Effector memory CD4-positive, alpha-beta T cell (primary cell): ENCODE measurements around the gene ADGRB3.
"Not testable (repeated sequence)": the region's sequence is repeated elsewhere in the genome, so short reads cannot be mapped to it uniquely, and the experiment has no call there.

Source experiments
- DNase-seq, 3 donors: peaks; one replicate each; pipeline ENCODE4 v3.0.0-alpha.2; 2020
- H3K27ac ChIP-seq: 2 replicates; pipeline ENCODE4 v1.7.0; 2013; ENCODE audit warnings: mild to moderate bottlenecking, low read length, moderate library complexity; ENCODE audit not compliant: insufficient read depth, poor library complexity, severe bottlenecking
- H3K27me3 ChIP-seq: replicated peaks from 2 replicates; pipeline ENCODE4 v1.7.0; 2013; ENCODE audit warnings: mild to moderate bottlenecking, low read length; ENCODE audit not compliant: insufficient read depth, control insufficient read depth, poor library complexity, severe bottlenecking
- H3K36me3 ChIP-seq: 2 replicates; pipeline ENCODE4 v1.7.0; 2013; ENCODE audit warnings: mild to moderate bottlenecking, low read length, moderate library complexity; ENCODE audit not compliant: control insufficient read depth, insufficient read depth
- H3K4me1 ChIP-seq: 2 replicates; pipeline ENCODE4 v1.7.0; 2013; ENCODE audit warnings: low read length, mild to moderate bottlenecking; ENCODE audit not compliant: control insufficient read depth, insufficient read depth, poor library complexity, severe bottlenecking
- H3K4me3 ChIP-seq: 2 replicates; pipeline ENCODE4 v1.7.0; 2013; ENCODE audit warnings: low read length, low read depth, mild to moderate bottlenecking; ENCODE audit not compliant: insufficient read depth, poor library complexity, severe bottlenecking
- H3K9me3 ChIP-seq: 2 replicates; pipeline ENCODE4 v1.7.0; 2013; ENCODE audit warnings: mild to moderate bottlenecking, low read length, moderate library complexity; ENCODE audit not compliant: control insufficient read depth

The ADGRB3 gene

GRCh38 chr6:68771426-68771825 is 136.3 kb downstream of the ADGRB3 start:
- no peak overlapping the region for H3K4me3 ChIP-seq
- DNase-seq, result no peak
- H3K27me3 ChIP-seq, result no peaks in the 10 kb centered on the region
- no peaks in the 10 kb centered on the region for H3K4me1 ChIP-seq
- no peak overlapping the region for H3K27ac ChIP-seq
- no peaks in the 10 kb centered on the region for H3K36me3 ChIP-seq
- no peaks in the 10 kb centered on the region for H3K9me3 ChIP-seq

GRCh38 chr6:68774843-68775242 is 139.8 kb downstream of the ADGRB3 start:
- Histone ChIP-seq H3K27ac (no peak overlapping the region), H3K27me3 (no peaks in the 10 kb centered on the region), H3K9me3 (no peaks in the 10 kb centered on the region), H3K4me3 (no peak overlapping the region), H3K4me1 (no peaks in the 10 kb centered on the region), H3K36me3 (no peaks in the 10 kb centered on the region)
- no peak for DNase-seq

GRCh38 chr6:68776354-68776753 is 141.3 kb downstream of the ADGRB3 start:
- Histone ChIP-seq H3K9me3 (no peaks in the 10 kb centered on the region), H3K27ac (no peak overlapping the region)

GRCh38 chr6:68777956-68778355 is 142.9 kb downstream of the ADGRB3 start:
- no peak overlapping the region for H3K4me3 ChIP-seq
- H3K4me1 ChIP-seq, result no peaks in the 10 kb centered on the region
- H3K27ac ChIP-seq, result no peak overlapping the region
- H3K9me3 ChIP-seq, result no peaks in the 10 kb centered on the region
- no peaks in the 10 kb centered on the region for H3K36me3 ChIP-seq
- no peak for DNase-seq
- no peaks in the 10 kb centered on the region for H3K27me3 ChIP-seq

More at GRCh38 chr6:68776354-68776753, 141.3 kb downstream of the ADGRB3 start:
- Histone ChIP-seq H3K4me1 (no peaks in the 10 kb centered on the region), H3K4me3 (no peak overlapping the region), H3K27me3 (no peaks in the 10 kb centered on the region), H3K36me3 (no peaks in the 10 kb centered on the region)
- no peak for DNase-seq

GRCh38 chr6:68778356-68779020 is 143.4 kb downstream of the ADGRB3 start:
- H3K27me3 ChIP-seq, result no peaks in the 10 kb centered on the region
- no peaks in the 10 kb centered on the region for H3K36me3 ChIP-seq
- no peak overlapping the region for H3K4me3 ChIP-seq
- no peaks in the 10 kb centered on the region for H3K9me3 ChIP-seq
- DNase-seq, result no peak
- no peak overlapping the region for H3K27ac ChIP-seq
- H3K4me1 ChIP-seq, result no peaks in the 10 kb centered on the region

GRCh38 chr6:68779366-68779765 is 144.3 kb downstream of the ADGRB3 start:
- Histone ChIP-seq H3K4me3 (no peak overlapping the region), H3K36me3 (no peaks in the 10 kb centered on the region), H3K4me1 (no peaks in the 10 kb centered on the region), H3K27me3 (no peaks in the 10 kb centered on the region), H3K27ac (no peak overlapping the region), H3K9me3 (no peaks in the 10 kb centered on the region)
- DNase-seq, result no peak

GRCh38 chr6:68790128-68790527 is 155.0 kb downstream of the ADGRB3 start:
- H3K36me3 ChIP-seq, H3K4me1 ChIP-seq, H3K4me3 ChIP-seq, H3K27me3 ChIP-seq, DNase-seq, H3K27ac ChIP-seq, H3K9me3 ChIP-seq: not testable (repeated sequence)

GRCh38 chr6:68814976-68815375 is 179.9 kb downstream of the ADGRB3 start:
- DNase-seq, H3K27me3 ChIP-seq, H3K36me3 ChIP-seq, H3K4me3 ChIP-seq, H3K4me1 ChIP-seq, H3K27ac ChIP-seq, H3K9me3 ChIP-seq: not testable (repeated sequence)

- H3K36me3 ChIP-seq, result no peaks in the 10 kb centered on the region
- no peaks in the 10 kb centered on the region for H3K27me3 ChIP-seq
- H3K27ac ChIP-seq, result no peak overlapping the region
- H3K4me1 ChIP-seq, result no peaks in the 10 kb centered on the region
- H3K4me3 ChIP-seq, result no peak overlapping the region
- H3K9me3 ChIP-seq, result no peaks in the 10 kb centered on the region
- no peak for DNase-seq
Observed at GRCh38 chr6:68826501-68826900, 191.4 kb downstream of the ADGRB3 start.

- no peak for DNase-seq
- Histone ChIP-seq H3K4me1 (no peaks in the 10 kb centered on the region), H3K27ac (no peak overlapping the region), H3K4me3 (no peak overlapping the region), H3K9me3 (no peaks in the 10 kb centered on the region), H3K36me3 (no peaks in the 10 kb centered on the region), H3K27me3 (no peaks in the 10 kb centered on the region)
Observed at GRCh38 chr6:68834551-68834950, 199.5 kb downstream of the ADGRB3 start.
